IPS DF 19.7 (cell line): ENCODE data around the gene AMPD1.

ENCODE experiments used
- DNase-seq: peaks from one replicate; pipeline ENCODE4 v3.0.0-alpha.2; 2013; ENCODE audit warnings: low read depth, low spot score

Gene AMPD1

DNA sequence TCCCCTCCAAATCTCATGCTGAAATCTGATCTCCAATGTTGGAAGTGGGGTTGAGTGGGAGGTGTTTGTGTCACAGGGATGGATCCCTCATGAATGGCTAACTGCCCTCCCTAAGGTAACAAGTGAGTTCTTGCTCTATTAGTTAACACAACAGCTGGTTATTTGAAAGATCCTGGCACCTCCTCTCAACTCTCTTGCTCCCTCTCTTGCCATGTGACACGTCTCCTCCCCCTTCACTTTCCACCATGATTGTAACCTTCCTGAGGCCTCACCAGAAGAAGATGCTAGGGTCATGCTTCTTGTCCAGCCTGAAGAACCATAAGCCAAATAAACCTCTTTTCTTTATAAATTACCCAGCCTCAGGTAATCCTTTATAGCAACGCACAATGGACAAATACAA lies 54.0 kb downstream of the AMPD1 start:
- no peak for DNase-seq

DNA sequence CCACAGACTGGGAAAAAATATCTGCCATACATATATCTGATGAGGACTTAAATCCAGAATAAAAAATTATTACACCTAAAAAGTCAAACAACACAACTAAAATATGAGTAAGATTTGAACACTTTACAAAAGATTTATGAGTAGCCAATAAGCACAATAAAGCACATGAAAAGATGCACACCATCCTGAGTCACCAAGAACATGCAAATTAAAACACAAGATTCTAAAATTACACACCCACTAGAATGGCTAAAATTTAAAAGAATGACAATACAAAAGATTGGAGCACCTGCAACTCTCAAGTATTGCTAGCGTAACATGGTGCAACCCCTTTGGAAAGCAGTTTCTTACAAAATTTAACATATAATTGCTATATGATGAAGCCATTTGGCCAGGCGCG lies 56.4 kb downstream of the AMPD1 start:
- DNase-seq = no peak

DNA sequence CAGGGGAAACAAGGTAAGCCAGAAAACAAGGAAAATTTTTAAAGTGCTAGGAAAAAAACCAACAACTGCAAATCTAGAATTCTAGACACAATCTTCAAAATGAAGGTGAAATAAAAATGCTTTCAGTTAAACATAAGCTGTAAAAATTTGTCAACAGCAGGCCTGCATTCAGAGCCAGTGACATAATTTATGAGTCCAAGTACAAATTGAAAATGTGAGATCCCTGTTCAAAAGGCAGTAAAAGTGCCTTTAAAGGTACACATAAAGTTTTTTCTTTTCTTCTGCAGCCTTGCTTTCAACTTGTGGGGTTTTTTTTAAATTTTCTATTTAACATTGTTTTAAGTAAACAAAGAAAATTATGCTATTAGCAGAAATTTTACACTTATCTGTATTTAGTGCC lies 62.9 kb downstream of the AMPD1 start:
- no peak for DNase-seq

GRCh38 chr1:114627107-114627506 lies 68.2 kb downstream of the AMPD1 start:
- DNase-seq = no peak

DNA sequence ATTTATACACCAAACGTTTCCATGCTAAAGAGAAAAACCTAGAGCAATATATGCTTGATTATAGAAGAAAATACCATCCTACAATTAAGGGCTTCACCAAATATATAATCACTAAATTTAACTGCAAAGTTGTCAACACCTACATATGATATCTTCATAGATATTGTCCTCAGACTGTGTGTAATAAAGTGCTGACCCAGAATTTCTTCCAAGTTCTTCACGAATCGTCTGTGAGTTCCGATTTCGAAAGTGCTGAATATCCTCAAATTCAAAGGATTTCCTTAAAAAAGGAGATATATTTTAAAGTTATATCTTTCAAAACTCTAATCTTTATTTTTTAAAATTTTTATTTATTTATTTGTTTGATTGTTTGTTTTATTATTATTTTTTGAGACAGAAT lies 72.0 kb downstream of the AMPD1 start:
- DNase-seq = no peak
